ENCODE results near the gene PVALEF.

Gene PVALEF

DNA sequence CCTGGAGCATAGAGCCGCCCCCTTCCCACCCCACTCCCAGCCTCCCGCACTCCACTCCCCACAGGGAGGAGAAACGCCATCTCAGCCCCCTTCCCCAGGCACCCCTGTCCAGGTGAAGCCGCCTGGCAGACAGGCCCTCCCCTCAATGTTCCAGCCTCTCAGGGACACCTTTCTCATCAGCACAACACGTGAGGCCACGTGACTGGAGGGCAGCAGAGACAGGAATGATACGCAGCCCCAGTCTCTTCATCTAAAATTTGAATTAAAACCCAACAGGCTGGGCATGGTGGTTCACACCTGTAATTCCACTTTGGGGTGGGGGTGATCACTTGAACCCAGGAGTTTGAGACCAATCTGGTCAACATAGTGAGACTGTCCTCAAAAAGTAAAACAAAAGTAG, 20.9 kb downstream of the PVALEF start:
- no peak for FAIRE-seq

DNA sequence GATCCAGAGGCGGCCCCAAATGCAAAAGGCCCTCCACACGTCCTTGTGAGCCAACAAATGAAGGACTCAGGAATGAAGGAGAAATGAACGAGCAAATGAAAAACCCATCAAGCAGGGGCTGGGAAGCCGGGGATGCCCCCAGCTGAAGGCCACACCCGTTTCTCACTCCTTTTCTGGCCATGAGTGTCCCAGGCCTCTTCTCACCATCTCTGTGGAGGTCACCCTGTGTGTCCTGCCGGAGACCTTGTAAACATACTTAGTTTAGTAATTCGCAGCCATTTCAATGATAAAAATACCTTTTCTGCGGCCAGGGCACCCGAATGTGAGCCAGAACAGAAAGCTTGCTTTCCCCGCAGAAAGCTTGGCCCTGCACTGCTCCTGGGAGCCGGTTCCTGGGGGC, 21.8 kb downstream of the PVALEF start:
- FAIRE-seq, result no peak

DNA sequence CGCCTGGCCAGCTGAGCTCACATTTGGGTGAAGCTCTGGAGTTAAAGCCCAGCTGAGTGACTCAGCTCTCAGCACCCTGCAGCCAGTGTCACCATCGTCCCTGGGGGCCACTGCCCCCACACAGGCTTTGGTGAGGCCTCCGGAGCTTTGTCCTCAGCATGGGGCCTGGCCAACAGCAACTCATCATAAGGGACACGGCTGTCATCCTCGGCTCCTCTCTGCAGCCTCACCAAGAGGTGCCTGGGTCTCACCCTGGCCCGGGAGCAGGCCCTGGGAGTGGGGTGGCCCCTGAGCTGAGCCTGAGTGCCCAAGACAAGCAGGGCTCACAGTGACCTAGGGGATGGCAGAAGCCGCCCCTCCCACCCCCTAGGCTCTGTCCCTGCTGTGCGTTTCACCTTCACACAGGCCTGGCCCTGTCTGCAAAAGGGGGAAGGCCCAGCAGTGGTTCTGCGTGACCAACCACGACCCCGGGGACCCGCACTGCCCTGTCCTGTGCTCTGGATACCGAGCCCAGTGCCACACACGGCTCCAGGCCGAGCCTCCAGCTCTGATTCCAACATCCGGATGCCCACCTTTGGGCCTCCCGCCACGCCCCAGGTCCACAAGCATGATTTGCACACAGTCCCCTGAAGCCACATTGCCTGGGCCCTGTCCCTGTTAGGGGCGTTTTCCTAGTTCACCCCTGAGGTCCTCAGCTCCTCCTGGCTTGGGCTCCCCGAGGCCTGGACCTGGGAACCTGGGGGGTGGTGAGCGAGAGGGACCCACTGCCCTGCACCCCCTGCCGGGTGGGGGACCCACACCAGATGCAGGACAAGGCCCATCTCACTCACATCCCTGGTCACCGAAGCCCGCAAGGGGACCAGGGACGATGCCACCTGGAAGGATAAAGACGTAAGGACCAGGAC, 22.5 kb downstream of the PVALEF start:
- no peak for FAIRE-seq

DNA sequence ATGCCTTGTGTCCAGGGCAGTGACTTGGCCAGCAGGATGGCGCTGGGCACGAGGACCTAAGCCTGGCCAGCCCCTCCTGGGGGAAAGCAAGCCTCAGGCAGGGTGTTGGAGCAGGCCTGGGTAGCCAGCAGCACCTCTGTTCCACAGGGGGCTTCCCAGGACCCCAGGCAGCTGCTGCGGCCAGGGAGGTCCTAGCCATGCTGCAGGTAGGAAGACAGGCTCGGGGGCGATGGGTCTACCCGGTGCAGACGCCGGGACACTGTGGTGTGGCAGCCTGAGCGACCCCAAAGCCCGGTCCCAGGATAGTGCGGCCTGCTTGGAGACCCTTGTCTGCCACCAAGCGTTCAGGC, 23.2 kb downstream of the PVALEF start:
- no peak for FAIRE-seq

DNA sequence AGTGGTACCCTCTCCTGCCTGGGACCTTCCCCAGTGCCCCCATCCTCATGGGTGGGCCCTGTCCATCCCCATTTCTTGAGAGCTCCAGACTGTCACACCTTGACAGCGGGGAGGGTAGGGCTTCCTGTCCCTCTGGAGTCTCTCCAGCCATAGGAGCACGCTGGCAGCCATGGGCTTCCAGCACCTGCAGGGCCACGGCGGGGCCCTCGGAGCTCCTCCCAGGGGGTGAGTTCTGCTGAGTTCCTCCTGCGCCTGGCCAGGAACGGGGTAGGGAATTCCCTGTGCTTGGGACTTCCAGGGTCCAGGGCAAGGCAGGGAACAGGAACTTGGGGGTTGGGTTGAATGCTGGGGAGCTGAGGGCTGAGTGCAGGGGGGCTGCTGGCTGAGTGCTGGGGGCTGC, 23.7 kb downstream of the PVALEF start:
- FAIRE-seq, result no peak

DNA sequence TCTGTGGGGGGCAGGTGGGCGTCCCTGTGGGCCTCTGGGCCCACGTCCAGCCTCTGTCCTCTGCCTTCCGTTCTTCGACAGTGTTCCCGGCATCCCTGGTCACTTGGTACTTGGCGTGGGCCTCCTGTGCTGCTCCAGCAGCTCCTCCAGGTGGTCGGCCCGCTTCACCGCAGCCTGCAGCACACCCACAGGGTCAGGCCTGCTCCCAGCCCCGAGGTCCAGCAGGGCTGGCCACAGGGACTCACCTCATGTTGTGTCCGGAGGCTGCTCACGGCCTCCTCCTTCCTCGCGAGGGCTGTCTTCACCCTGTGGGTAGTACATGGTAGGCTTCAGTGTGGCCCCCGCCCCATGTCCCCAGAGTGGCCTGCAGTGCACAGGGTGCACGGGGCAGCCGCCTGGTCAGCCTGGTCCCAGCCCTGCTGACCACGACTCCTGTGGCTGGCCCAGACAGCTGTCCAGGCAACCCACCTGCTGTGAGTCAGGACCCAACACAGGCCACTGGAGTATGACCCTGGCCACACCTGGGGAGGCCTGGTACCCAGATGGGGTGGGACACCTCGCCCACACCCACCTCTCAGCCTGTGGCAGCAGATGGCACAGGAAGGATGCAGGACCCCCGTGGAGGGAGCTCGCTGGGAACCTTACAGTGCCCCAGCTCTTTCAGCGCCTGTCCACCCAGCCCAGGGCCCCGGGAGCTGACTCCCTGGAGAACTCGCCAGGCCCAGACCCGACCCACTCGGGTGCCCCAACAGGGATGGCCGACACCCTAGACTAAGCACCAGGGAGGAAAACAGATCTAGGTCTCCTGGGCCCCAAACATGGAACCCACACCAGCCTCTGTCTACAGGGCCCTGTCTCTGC, 24.6 kb downstream of the PVALEF start:
- FAIRE-seq, result no peak

DNA sequence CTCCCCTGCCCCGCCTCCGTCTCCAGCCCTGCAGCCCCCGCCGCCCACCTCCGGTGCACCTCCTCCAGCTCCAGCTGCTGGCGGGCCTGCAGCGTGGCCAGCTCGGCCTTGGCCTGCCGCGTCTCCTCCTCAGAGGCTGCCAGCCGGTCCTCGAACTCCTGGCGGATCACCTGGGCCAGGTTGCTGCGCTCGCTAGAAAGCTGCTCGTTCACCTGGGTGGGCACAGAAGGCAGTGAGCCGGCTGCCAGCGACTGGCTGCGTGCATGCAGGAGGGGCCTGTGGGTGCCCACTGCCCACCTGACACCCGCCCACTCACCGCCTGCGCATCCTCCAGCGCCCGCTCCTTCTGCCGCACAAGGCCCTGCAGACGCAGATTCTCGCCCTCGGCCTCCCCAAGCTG, 25.3 kb downstream of the PVALEF start:
- no peak for FAIRE-seq

DNA sequence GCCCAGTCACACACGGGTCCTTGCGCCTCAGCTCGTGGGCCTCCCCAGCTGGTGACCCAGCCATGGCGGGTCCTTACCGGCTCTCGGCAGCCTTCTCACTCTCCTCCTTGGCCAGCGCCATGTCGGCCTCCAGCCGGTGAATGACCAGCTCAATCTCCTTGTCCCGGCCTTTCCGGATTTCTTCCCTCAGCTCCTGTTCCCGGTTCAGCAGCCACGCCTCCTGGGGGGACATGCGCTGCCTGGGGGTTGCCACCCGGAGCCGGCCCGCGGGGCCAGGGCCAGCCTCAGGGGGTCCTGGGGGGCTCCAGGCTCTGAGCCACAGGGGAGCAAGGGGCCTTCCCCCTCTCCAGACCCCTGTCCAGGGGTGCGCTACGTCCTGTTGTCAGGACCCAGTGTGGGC, 25.8 kb downstream of the PVALEF start:
- no peak for FAIRE-seq

DNA sequence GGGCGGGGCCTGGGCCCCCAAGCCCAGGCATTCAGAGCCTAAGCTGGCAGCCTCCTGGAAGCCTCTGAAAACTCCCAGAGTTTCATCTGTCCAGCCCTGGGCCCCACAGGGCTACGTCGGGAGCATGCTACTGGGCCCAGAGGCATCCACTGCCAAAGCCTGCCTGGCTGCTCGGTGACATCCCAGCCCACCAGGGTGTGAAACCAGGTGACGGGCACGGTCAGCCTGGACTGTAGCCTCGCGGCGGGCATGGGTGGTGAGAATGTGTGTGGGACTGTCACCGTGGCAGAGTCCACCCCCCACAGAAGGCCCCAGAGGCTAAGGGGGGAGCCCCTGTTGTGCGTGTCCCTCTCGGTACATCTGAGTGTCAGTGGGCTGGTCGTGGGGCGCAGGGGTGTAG, 26.3 kb downstream of the PVALEF start:
- FAIRE-seq, result no peak

DNA sequence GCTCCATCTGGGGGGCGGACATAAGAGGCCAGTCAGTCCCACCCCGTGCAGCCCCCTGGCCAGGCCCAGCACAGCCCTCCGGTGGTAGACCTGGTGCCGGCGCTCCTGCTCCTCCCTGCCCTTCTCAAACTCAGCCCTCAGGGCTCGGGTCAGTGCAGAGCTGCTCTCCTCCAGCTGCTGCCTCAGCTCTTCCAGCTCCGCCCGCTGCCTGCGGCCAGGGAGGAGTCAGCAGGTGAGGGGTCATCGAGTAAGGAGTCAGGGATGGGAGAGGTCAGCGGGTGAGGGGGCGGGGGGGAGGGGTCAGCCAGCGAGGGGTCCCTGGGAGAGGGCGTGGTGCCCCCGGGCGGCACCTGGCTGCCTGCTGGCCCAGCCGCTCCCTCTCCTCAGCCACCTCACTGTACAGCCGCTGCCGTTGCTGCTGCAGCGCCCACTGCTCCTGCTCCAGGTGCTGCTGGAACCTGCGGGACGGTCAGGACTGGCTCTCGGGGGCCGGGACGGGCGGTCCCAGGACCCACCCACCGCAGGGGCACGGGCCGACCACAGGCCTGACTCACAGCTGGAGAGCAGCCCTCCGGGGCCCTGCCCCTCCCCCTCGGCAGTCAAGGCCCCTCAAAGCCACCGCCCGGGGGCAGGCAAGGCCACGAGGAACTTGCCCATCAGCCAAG, 27.2 kb downstream of the PVALEF start:
- no peak for FAIRE-seq

DNA sequence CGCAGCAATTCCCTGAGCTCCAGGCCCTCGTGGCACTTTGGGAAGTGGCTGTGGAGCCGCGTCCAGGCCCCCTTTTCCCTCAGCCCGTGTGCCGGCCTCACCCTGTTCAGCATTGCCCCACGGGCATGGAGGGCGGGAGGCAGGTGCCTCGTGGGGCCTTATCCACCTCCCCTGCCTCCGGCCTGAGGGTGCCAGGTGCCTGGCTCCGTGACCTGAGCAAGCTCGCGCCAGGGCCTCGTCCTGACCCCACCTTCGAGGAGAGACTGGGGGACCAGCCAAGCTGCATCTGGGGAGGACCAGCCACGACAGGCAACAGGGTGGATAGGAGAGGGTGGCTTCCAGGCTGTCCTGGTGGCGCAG, 27.7 kb downstream of the PVALEF start:
- FAIRE-seq, result no peak

DNA sequence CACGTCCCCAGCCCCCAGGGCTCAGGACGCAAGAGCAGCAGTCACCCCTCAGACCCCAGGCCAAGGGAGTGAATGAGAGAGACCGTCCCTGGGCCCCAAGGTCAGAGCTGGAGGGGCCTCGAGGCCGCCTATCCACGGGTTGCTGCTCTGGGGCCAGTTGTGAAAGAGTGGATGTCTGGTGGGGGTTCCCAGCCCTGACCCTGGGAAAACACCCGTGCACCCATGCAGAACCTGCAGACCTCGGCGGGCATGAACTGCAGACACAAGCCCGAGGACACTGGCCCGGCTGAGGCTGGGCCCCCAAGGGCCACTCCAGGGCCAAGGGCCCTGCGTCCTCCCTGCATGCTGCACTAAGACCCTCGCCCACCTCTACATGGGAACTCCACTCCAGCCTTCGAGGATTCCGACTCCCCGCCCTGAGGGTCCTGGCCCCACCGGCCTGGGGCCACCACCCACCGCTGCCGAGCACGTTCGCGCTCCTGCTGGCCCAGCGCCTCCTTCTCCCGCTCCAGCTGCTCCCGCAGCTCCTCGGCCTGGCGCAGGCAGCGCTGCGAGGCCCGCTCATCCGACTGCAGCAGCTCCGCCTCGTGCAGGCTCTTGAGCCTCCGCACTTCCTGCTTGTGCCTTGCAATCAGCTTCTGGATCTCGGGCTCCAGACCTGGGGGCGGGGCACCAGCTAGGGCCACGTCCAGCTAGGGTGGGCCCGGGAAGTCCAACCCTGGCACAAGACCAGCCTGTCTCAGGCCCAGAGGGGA, 28.3 kb downstream of the PVALEF start:
- FAIRE-seq, result no peak

DNA sequence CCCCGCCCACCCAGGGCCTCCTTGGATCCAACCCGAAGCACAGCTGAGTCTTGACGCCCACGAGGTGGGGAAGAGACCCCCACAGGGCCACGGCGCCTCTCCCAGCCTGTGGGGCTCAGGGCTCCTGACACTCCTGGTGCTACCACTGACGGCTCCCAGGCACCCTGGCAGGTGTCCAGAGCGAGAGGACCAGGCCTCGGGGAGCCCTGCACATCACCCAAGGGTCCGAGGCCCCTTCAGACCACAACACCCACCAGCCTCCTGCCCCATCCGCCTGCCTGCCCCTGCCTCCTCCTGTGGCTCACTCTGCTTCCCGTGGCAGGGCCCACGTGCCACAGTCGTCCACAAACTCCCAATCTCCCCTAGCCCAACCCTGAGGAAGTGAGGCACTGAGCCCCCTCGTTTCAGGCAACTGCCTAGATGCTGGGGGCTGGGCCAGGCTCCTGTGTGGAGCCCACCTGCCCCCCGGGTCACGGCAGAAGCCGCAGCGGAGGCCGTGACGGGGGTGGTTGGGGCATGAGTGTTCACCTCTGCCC, 29.0 kb downstream of the PVALEF start:
- no peak for FAIRE-seq

DNA sequence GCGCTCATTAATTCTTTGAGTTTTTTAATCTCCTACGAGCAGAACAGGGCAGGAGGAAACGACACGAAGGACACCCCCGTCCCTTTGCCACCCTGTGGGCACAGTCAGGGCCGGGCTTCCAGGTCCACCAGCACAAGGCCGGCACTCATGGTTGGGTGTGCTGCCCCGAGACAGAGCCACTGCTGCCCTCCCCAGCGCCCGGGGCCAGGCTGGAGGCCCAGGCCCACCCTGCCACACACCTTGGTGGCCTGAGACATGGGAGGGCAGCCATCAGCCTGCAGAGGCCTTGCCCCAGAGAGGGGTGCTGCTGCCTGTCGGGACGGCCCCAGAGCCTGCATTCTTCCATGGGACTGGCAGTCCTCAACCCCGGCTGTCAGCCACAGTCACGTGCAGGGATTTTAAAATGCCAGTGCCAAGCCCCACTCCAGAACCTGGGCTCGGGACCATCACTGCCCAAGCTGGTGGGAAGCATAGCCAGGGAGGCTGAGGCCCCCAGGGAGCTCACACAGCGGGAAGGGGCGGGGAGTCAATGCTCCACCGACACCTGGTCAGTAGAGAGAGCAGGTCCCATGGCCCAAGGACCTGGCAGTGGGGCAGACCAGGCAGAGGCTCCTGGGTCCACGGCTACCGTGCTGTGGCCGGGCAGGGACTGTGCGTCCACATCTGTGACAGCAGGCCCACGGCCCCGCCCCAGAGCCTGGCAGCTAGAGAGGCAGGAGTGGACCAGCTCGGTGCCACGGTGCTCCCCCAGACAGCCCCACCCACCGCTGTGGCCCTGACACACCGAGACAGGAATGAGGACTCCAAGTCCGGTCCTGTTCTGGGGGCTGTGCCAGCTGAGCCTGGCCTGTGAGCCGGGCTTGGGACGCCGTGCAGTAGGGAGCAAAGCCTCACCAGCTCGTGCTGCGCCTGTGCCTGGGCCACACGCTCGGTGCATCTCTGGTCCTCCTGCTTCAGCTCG, 29.9 kb downstream of the PVALEF start:
- no peak for FAIRE-seq

DNA sequence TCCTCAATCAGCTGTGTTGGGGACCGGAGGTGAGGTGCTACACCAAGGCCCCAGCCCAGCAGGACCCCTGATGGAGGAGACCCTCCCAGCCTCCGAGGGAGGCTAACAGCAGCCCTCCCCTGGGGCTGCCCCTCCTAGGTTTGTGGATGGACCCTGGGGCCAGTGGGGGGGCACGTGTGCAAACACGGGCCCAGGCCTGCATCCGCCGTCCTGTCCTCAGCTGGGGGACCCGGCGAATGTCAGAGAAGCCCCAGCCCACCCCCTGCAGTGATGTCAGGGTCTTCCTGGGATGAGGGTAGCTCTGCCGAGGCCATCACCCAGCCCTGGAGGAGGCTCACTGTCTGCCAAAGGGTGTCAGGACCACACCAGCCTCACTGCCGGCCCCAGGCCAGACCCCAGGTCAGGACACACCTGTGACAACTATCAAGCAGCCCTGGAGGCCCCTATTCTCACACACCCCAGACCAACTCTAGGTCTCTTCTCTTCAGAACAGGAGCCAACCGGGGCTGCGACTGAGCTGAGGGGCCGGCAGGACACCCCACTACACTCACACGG, 30.7 kb downstream of the PVALEF start:
- no peak for FAIRE-seq

DNA sequence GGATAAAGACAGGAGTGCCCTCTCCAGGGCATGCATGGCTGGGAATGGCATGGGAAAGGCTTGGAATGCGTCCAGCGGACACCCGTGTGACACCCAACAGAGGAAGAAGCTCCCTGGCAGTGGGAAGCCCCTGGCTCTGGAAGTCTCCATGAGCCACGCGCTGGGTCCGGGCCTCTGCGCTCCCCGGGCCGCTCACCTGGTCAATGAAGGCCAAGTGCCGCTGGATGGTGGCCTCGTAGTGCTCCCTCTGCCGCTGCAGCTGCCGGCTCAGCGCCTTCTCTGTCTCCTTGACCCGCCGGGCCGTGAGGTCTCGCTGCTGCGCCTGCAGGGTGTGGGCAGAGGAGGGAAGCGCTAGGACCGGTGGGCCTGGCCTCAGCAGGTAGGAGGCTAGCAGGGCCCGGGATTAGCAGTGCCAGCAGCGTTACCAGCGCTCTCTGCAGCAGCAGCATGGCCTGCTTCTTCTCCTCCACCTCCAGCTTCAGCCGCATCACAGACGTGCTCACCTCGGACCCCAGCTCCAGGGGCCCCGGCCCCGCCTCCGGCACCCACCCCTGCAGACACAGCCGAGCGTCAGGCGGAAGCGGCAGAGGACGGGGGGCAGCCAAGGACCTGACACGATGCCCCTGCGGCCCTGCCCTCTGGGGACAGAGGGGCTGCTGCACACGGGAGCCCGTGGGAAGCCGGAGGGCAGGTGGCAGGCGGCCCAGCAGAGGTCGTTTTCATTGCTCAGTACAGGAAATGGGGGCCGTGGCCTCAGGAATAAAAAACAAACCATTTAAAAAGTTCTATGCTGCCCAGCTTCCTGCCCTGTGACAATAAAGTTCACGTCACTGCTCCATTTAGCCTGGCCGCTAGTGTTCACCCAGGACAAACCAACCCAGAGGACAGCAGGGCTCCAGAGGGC, 31.4 kb downstream of the PVALEF start:
- no peak for FAIRE-seq

DNA sequence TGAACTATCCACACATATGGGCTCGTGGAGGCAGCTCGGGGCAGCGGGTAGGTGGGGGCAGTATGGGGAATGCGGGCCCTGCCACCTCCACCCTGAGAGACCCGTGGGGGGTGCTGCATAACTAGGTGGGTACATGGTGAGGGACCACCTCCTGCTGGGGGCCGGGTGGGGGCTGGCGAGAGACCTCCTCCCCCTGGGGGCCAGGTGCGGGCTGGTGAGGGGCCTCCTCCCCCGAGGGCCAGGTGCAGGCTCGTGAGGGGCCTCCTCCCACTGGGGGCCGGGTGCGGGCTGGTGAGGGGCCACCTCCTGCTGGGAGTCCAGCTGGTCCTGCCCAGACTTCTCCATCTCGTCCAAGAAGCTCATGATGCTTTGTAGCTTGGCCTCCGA, 32.1 kb downstream of the PVALEF start:
- no peak for FAIRE-seq

DNA sequence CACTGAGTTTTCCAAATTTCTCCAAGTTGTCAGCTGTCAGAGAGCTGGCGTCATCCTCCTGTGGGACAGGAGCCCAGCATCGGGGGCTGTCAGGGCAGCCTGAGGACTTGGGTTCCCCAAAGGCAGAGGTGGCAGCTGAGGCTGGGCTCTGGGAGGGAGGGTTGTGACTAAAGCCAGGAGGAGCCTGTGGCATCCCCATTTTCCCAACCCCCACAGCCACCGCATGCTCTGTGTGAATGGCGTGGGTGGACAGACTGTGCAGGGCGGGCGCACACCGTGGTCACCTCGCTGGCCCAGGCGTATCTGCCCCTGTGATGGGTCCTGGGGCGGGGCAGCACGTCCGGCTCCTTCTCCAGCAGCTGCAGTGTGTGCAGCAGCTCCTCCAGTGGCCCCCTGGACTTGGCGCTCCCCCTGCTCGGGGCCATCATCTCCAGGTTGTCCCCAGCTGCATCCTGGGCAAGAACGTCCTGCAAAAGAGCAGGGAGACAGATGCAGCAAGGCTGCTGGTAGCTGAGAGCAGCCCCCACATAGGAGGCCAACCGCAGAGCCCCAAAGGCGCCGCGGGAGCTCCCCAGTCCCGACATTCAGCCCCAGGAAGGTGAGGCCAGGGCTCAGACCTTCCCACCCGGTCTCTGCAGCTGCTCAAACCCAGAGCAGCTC, 32.7 kb downstream of the PVALEF start:
- no peak for FAIRE-seq

DNA sequence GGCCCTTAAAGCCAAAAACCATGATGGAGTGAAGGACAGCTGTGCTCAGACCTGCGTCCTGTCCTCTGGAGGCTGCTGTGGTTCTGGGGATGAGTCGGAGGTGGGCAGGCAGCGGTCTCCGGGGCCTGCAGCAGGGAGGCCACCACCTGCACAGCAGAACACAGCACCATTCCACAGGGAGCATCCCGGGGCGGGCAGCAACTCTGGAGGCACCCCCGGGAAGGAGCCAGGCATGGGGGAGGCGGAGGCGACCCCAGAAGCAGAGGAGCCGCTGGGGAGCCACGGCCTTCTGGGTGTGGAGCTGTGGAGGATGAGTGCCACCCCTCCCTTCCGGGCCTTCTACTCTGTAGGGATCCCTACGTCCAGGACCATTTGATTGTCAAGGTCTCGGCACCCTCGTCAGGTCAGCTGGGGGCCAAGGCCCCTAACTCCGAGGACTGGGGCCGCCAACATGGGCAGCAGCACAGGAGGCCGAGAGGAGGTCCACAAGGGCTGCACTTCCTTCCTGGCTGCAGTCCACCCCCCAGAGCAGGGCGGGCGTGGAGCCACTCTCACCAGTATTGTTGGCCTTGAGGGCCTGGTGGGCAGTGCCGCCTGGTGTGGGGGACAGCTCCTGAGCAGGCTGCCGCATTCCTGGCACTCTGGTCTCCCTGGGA, 33.6 kb downstream of the PVALEF start:
- no peak for FAIRE-seq

Data from TTC549 (cell line).